ENCODE data around the gene CYB561D2. TPM values are rescaled to one million over a fixed set of nuclear protein-coding genes. Genes with fewer than 3 reads are reported as not detected.

The CYB561D2 gene
- total RNA-seq, 3 donors from 2014 or later: 23.6 to 30.1 (median 28.8) TPM

DNA sequence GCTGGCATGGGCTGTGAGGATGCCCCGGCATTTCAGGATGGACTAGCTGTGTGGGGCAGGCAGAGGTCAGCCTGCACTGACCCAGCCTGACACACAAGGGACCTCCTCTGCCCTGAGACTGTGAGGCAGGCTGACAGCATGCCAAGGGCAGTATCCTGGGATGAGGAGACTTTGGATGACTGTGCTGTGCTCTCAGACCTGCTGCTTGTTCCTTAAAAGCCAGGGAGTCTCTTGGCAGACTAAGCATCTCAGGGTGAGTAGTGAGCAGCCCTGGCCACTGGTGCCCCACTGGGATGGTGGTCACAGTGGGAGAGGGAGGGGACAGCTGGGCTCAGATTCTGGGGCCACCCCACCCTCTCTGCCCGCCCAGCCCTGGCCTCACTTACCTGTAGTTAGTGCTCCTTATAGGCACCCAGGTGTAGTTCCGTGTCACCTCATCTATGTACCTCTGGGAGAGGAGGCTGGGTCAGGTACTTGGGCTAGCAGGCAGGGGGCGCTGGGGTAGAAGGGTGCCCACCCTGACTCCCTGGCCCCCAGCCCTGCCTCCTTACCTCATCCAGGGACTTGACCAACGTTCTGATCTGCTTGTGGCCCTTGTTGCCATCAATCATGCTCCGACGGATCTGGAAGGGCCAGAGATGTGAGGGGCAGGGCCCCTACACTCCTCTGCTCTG lies 24.7 kb downstream of the CYB561D2 start:
- TF ChIP-seq, protein P1, sequence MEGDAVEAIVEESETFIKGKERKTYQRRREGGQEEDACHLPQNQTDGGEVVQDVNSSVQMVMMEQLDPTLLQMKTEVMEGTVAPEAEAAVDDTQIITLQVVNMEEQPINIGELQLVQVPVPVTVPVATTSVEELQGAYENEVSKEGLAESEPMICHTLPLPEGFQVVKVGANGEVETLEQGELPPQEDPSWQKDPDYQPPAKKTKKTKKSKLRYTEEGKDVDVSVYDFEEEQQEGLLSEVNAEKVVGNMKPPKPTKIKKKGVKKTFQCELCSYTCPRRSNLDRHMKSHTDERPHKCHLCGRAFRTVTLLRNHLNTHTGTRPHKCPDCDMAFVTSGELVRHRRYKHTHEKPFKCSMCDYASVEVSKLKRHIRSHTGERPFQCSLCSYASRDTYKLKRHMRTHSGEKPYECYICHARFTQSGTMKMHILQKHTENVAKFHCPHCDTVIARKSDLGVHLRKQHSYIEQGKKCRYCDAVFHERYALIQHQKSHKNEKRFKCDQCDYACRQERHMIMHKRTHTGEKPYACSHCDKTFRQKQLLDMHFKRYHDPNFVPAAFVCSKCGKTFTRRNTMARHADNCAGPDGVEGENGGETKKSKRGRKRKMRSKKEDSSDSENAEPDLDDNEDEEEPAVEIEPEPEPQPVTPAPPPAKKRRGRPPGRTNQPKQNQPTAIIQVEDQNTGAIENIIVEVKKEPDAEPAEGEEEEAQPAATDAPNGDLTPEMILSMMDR (IDR thresholded peaks at IDR 0.05): no peak
- TF ChIP-seq POLR2AphosphoS5 (IDR thresholded peaks at IDR 0.05) (no peak), POLR2A (IDR thresholded peaks at IDR 0.05) (no peak)

GRCh38 chr3:50378024-50378423 lies 27.4 kb downstream of the CYB561D2 start:
- Histone ChIP-seq H3K4me1 (peaks cover 0 to under 1% of the 10 kb centered on the region in 2 donors), H3K27me3 (no peaks in the 10 kb centered on the region), H3K36me3 (no peaks in the 10 kb centered on the region), H3K4me3 (no peak overlapping the region), H3K9me3 (no peaks in the 10 kb centered on the region), H3K27ac (no peak overlapping the region)
- TF ChIP-seq, protein P1 (IDR thresholded peaks at IDR 0.05): no peak
- TF ChIP-seq POLR2AphosphoS5 (IDR thresholded peaks at IDR 0.05): no peak
- no peak for TF ChIP-seq POLR2A (IDR thresholded peaks at IDR 0.05)
- intact Hi-C loops (cut with DNase I; ENCODE audit: low total_unique reads): loop anchor here (5.0 kb wide), 1 partner anchor 299 kb away; no protein-coding TSS in a partner anchor
- DNase-seq (ENCODE audit: low spot score in 2 of 2): no peak

More for the DNA sequence above, 24.7 kb downstream of the CYB561D2 start:
- no peak overlapping the region for H3K27ac ChIP-seq
- intact Hi-C loops (cut with DNase I; ENCODE audit: low total_unique reads): loop anchor here (5.0 kb wide), 1 partner anchor 302 kb away; no protein-coding TSS in a partner anchor
- H3K4me1 ChIP-seq: no peaks in the 10 kb centered on the region
- no peak for DNase-seq (ENCODE audit: low spot score in 2 of 2)
- no peak overlapping the region for H3K4me3 ChIP-seq
- no peaks in the 10 kb centered on the region for H3K27me3 ChIP-seq
- H3K9me3 ChIP-seq: no peaks in the 10 kb centered on the region
- H3K36me3 ChIP-seq: no peaks in the 10 kb centered on the region

DNA sequence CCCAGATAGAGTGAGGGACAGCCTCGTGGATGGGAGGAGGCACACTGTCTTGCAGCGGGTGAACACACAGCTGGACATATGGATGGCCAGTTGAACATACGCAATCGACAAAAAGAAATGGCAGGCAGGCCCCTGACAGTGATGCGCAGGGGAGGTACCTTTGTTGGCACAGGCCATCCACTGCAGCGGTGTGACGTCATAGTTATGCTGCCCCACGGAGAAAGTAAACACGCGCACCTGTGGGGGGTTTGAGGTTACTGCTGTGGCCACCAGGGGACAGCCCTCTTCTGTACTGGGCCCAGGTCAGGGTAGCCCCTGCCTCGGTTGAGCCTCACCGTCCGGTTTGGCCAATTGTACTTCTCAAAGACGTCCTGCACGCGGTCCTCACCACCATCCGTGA lies 28.1 kb downstream of the CYB561D2 start:
- H3K27me3 ChIP-seq: no peaks in the 10 kb centered on the region
- H3K4me1 ChIP-seq: peaks cover 0 to 3% of the 10 kb centered on the region in 2 donors
- H3K4me3 ChIP-seq: no peak overlapping the region
- intact Hi-C loops (cut with DNase I; ENCODE audit: low total_unique reads): loop anchor here (5.0 kb wide), 1 partner anchor 299 kb away; no protein-coding TSS in a partner anchor
- no peaks in the 10 kb centered on the region for H3K36me3 ChIP-seq
- no peak for DNase-seq (ENCODE audit: low spot score in 2 of 2)
- no peak for TF ChIP-seq POLR2A (IDR thresholded peaks at IDR 0.05)
- TF ChIP-seq, protein P1 (IDR thresholded peaks at IDR 0.05): no peak
- TF ChIP-seq POLR2AphosphoS5 (IDR thresholded peaks at IDR 0.05): no peak
- no peaks in the 10 kb centered on the region for H3K9me3 ChIP-seq
- H3K27ac ChIP-seq: no peak overlapping the region

DNA sequence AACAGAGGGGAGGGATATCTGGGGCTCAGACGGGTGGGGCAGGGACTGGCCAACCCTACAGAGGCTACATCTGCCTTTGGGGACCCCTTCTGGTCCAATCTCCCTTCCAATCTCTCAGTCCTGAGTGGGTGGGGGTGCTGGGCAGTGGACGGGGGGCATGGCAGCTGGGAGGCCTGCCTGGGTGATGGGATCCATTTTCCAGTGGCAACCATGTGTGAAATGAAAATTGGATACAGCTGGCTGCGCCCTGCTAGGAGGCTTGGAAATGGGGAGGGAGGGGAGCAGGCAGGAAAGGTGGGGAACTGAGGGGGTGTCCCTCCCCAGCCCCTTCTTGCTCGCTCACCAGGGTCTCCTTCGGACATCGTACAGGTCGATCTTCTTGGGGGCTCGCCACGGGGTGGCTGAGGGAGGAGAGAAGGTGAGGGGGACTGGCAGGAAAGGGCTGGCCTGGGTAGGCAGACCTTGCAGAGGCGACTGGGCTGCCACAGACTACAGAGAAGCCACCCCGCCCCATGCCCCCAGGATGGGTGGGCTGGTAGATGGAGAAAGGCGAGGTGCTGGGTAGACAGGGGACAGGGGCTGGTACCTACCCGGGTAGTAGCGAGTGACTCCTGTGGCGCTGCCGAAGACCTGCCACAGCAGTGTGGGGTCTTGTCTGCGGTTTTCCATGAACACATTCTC lies 29.9 kb downstream of the CYB561D2 start:
- intact Hi-C loops (cut with DNase I; ENCODE audit: low total_unique reads): no loop called here
- no peaks in the 10 kb centered on the region for H3K36me3 ChIP-seq
- no peaks in the 10 kb centered on the region for H3K9me3 ChIP-seq
- DNase-seq (ENCODE audit: low spot score in 2 of 2): no peak
- no peak overlapping the region for H3K27ac ChIP-seq
- peaks cover 0 to 3% of the 10 kb centered on the region in 2 donors for H3K4me1 ChIP-seq
- H3K4me3 ChIP-seq: no peak overlapping the region
- TF ChIP-seq, protein P1 (IDR thresholded peaks at IDR 0.05): no peak
- TF ChIP-seq POLR2A (IDR thresholded peaks at IDR 0.05) (no peak), POLR2AphosphoS5 (IDR thresholded peaks at IDR 0.05) (no peak)
- H3K27me3 ChIP-seq: no peaks in the 10 kb centered on the region

- no peaks in the 10 kb centered on the region for H3K9me3 ChIP-seq
- H3K27me3 ChIP-seq: no peaks in the 10 kb centered on the region
- intact Hi-C loops (cut with DNase I; ENCODE audit: low total_unique reads): no loop called here
- no peaks in the 10 kb centered on the region for H3K36me3 ChIP-seq
- peak overlapping the region in 1 of 2 donors; percentile 76 for H3K27ac ChIP-seq
- no peak for TF ChIP-seq POLR2A (IDR thresholded peaks at IDR 0.05)
- no peak for TF ChIP-seq POLR2AphosphoS5 (IDR thresholded peaks at IDR 0.05)
- TF ChIP-seq, protein P1 (IDR thresholded peaks at IDR 0.05): no peak
- no peak overlapping the region for H3K4me3 ChIP-seq
- peaks cover 0 to 3% of the 10 kb centered on the region in 2 donors for H3K4me1 ChIP-seq
- no peak for DNase-seq (ENCODE audit: low spot score in 2 of 2)
Observed at GRCh38 chr3:50381383-50381782, 30.7 kb downstream of the CYB561D2 start.

Measured in breast epithelium (tissue), 4 donors.